HCT116 (cell line): ENCODE results near the gene ADD1. TPM values are rescaled to one million over a fixed set of nuclear protein-coding genes. Genes with fewer than 3 reads are reported as not detected.

Experiments used
- ATAC-seq: fragments of 200-7000 bp; cut with Tn5 transposase; 2 replicates; pipeline ENCODE4 v1.9.1; 2020; ENCODE audit warnings: mild to moderate bottlenecking, moderate library complexity
- BruUV-seq: library from RNA; stranded (reverse); fragments of 400-500 nt; replicated peaks from 2 replicates; lab custom pipeline; 2021; lab: Mats Ljungman, UMichigan
- CTCF ChIA-PET: fragments of 300-600 bp; sonication (Branson Sonifier 250); formaldehyde crosslinking; loops from one replicate; lab custom pipeline; 2021; ENCODE audit warnings: antibody characterized with exemption; lab: Charles Lee
- POLR2A ChIA-PET: fragments of 300-600, 350-600 bp; sonication (Branson Sonifier 250); formaldehyde crosslinking; loops from one replicate; lab custom pipeline; 2021; ENCODE audit warnings: antibody characterized with exemption; lab: Charles Lee
- RAD21 ChIA-PET, 2 experiments: fragments of 300-600 bp; sonication (Branson Sonifier 250); formaldehyde crosslinking; loops; one replicate each; lab custom pipeline; 2023; ENCODE audit warnings: low total read pairs in 2 of 2; ENCODE audit not compliant: uncharacterized antibody in 2 of 2, unreplicated experiment in 2 of 2, low non-redundant PET in 1 of 2; lab: Charles Lee
- DNase-seq: peaks from one replicate; pipeline ENCODE4 v3.0.0-alpha.2; 2010; ENCODE audit warnings: low read depth, low spot score
- H2AFZ ChIP-seq: fragments of 200-600 bp; shearing (Covaris generic), sonication (generic); 2 replicates; pipeline ENCODE4 v1.6.1; 2017; ENCODE audit warnings: low read depth, mixed run types, mixed read lengths, antibody characterized with exemption, low read length; ENCODE audit not compliant: poor library complexity, severe bottlenecking
- H3K27ac ChIP-seq: 2 replicates; pipeline ENCODE4 v1.5.1; 2012; ENCODE audit warnings: low read depth, low read length
- H3K27me3 ChIP-seq: fragments of 200-600 bp; sonication (generic); 2 replicates; pipeline ENCODE4 v1.6.1; 2016; ENCODE audit warnings: mixed run types, low read length, mixed read lengths; ENCODE audit not compliant: insufficient read depth
- H3K36me3 ChIP-seq, 2 experiments: fragments of 200-500 bp in 1 of 2; fragments of 200-600 bp in 1 of 2; sonication (Bioruptor generic) in 1 of 2; sonication (generic) in 1 of 2; 2 replicates each; pipeline versions ENCODE4 v1.5.1 to v1.6.1; 2014 to 2016; ENCODE audit warnings: low read length in 2 of 2, inconsistent platforms in 1 of 2, mixed read lengths in 1 of 2, mixed run types in 1 of 2; ENCODE audit not compliant: insufficient read depth in 2 of 2, control insufficient read depth in 1 of 2
- H3K4me1 ChIP-seq, 2 experiments: fragments of 200-600 bp in 1 of 2; sonication (generic) in 1 of 2; 2 replicates each; pipeline versions ENCODE4 v1.5.1 to v1.6.1; 2012 to 2017; ENCODE audit warnings: low read length in 2 of 2, inconsistent platforms in 1 of 2, mild to moderate bottlenecking in 1 of 2, mixed read lengths in 1 of 2, mixed run types in 1 of 2, moderate library complexity in 1 of 2; ENCODE audit not compliant: insufficient read depth in 2 of 2, control insufficient read depth in 1 of 2
- H3K4me2 ChIP-seq: fragments of 200-600 bp; sonication (generic); 2 replicates; pipeline ENCODE4 v1.6.1; 2017; ENCODE audit warnings: mixed run types, low read length, mixed read lengths
- H3K4me3 ChIP-seq, 2 experiments: fragments of 200-600 bp in 1 of 2; sonication (generic) in 1 of 2; replicated peaks in 1 of 2; 2 replicates each; pipeline ENCODE4 v1.5.1; 2011 to 2016; ENCODE audit warnings: low read length in 2 of 2, control low read depth in 1 of 2, low read depth in 1 of 2, mild to moderate bottlenecking in 1 of 2, mixed read lengths in 1 of 2, mixed run types in 1 of 2
- H3K79me2 ChIP-seq: fragments of 200-600 bp; sonication (generic); 2 replicates; pipeline ENCODE4 v1.6.1; 2017; ENCODE audit warnings: mild to moderate bottlenecking, mixed run types, low read length, moderate library complexity, mixed read lengths; ENCODE audit not compliant: insufficient read depth
- H3K9ac ChIP-seq: fragments of 200-600 bp; sonication (generic); 2 replicates; pipeline ENCODE4 v1.6.1; 2016; ENCODE audit warnings: low read length, mixed read lengths
- H3K9me2 ChIP-seq: fragments of 200-600 bp; sonication (generic), shearing (Covaris generic); 2 replicates; pipeline ENCODE4 v1.6.1; 2017; ENCODE audit warnings: mixed run types, mild to moderate bottlenecking, moderate library complexity; ENCODE audit not compliant: insufficient read depth
- H3K9me3 ChIP-seq, 2 experiments: fragments of 200-500 bp in 1 of 2; fragments of 200-600 bp in 1 of 2; sonication (Bioruptor generic) in 1 of 2; sonication (generic) in 1 of 2; 2 replicates each; pipeline ENCODE4 v1.6.1; 2014 to 2017; ENCODE audit warnings: low read length in 2 of 2, mixed read lengths in 2 of 2, inconsistent platforms in 1 of 2, low read depth in 1 of 2, mild to moderate bottlenecking in 1 of 2, mixed run types in 1 of 2, moderate library complexity in 1 of 2; ENCODE audit not compliant: control insufficient read depth in 1 of 2, insufficient read depth in 1 of 2
- H4K20me1 ChIP-seq: fragments of 200-600 bp; sonication (generic), shearing (Covaris generic); 2 replicates; pipeline ENCODE4 v1.6.1; 2017; ENCODE audit warnings: mixed run types, mild to moderate bottlenecking, moderate library complexity; ENCODE audit not compliant: insufficient read depth
- EGR1 ChIP-seq: IDR thresholded peaks from 2 replicates; pipeline ENCODE4 v1.6.1; 2012; ENCODE audit warnings: low read depth
- EZH2 ChIP-seq: fragments of 200-600 bp; sonication (generic); IDR thresholded peaks from 2 replicates; pipeline ENCODE4 v1.6.1; 2017; ENCODE audit warnings: antibody characterized with exemption, mixed run types
- FOSL1 ChIP-seq: IDR thresholded peaks from 2 replicates; pipeline ENCODE4 v1.6.1; 2012; ENCODE audit warnings: low read depth
- MAX ChIP-seq: IDR thresholded peaks from 2 replicates; pipeline ENCODE4 v1.6.1; 2012
- POLR2A ChIP-seq: IDR thresholded peaks from 2 replicates; pipeline ENCODE4 v1.7.0; 2011; ENCODE audit warnings: borderline replicate concordance; ENCODE audit not compliant: insufficient read depth, insufficient read length; ENCODE audit errors: extremely low read depth
- SP1 ChIP-seq: IDR thresholded peaks from 2 replicates; pipeline ENCODE4 v1.6.1; 2012; ENCODE audit warnings: low read depth
- TCF7L2 ChIP-seq: IDR thresholded peaks from 2 replicates; pipeline ENCODE4 v1.7.0; 2011; ENCODE audit warnings: borderline replicate concordance, inconsistent platforms; ENCODE audit not compliant: insufficient read depth, insufficient read length; ENCODE audit errors: extremely low read depth
- YY1 ChIP-seq: IDR thresholded peaks from 2 replicates; pipeline ENCODE4 v1.6.1; 2011; ENCODE audit warnings: low read length, low read depth, moderate library complexity, mild to moderate bottlenecking; ENCODE audit not compliant: insufficient replicate concordance; ENCODE audit errors: extremely low read depth
- intact Hi-C: fragments of 100-400 bp; cut with micrococcal nuclease; formaldehyde crosslinking; loops from 2 replicates; pipeline ENCODE4 v1.10.0; 2022
- total RNA-seq: library from RNA; stranded (reverse); gene quantifications from one replicate; pipeline ENCODE4 v1.2.1, GENCODE V29; 2021; ENCODE audit not compliant: unreplicated experiment
- TF ChIP-seq, protein P1 (sequence below): IDR thresholded peaks from 2 replicates; pipeline ENCODE4 v1.6.1; 2011; ENCODE audit warnings: mild to moderate bottlenecking, low read length, moderate library complexity; ENCODE audit not compliant: insufficient replicate concordance; ENCODE audit errors: extremely low read depth

The ADD1 gene
- total RNA-seq, 1 experiment from 2014 or later, result 139 TPM

GRCh38 chr4:2850966-2851798, 7.5 kb downstream of the ADD1 start (continued):
- TF ChIP-seq POLR2A, result no peak
- no peak for TF ChIP-seq TCF7L2

GRCh38 chr4:2852481-2852921, 8.9 kb downstream of the ADD1 start:
- Histone ChIP-seq H4K20me1 (0 out of 2 replicates have a peak, but pooled peaks cover 12% of the 10 kb centered on the region), H3K4me3 (no peak overlapping the region), H3K79me2 (peaks cover 86% of the 10 kb centered on the region), H2AFZ (no peak overlapping the region), H3K9me3 (no peaks in the 10 kb centered on the region), H3K9ac (no peak overlapping the region), H3K4me1 (no peaks in the 10 kb centered on the region), H3K27ac (no peak overlapping the region), H3K9me2 (no peaks in the 10 kb centered on the region), H3K36me3 (peaks cover 0 to 6% of the 10 kb centered on the region in 2 experiments; a peak in 1 of 4 replicates), H3K27me3 (no peaks in the 10 kb centered on the region), H3K4me2 (no peak overlapping the region)
- POLR2A ChIA-PET, result interaction anchor here (0.6 kb wide), 1 partner anchor 856 kb away, joined by 4 read pairs; no protein-coding TSS in a partner anchor
- no peak for ATAC-seq
- TF ChIP-seq YY1, result no peak
- no peak for TF ChIP-seq FOSL1
- TF ChIP-seq, protein P1, sequence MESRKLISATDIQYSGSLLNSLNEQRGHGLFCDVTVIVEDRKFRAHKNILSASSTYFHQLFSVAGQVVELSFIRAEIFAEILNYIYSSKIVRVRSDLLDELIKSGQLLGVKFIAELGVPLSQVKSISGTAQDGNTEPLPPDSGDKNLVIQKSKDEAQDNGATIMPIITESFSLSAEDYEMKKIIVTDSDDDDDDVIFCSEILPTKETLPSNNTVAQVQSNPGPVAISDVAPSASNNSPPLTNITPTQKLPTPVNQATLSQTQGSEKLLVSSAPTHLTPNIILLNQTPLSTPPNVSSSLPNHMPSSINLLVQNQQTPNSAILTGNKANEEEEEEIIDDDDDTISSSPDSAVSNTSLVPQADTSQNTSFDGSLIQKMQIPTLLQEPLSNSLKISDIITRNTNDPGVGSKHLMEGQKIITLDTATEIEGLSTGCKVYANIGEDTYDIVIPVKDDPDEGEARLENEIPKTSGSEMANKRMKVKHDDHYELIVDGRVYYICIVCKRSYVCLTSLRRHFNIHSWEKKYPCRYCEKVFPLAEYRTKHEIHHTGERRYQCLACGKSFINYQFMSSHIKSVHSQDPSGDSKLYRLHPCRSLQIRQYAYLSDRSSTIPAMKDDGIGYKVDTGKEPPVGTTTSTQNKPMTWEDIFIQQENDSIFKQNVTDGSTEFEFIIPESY, result no peak
- no peak for TF ChIP-seq MAX
- no peak for TF ChIP-seq SP1
- no peak for TF ChIP-seq EZH2
- TF ChIP-seq EGR1, result no peak
- intact Hi-C loops, result no loop called here
- CTCF ChIA-PET, result no interaction called here
- no TSS peak for BruUV-seq
- RAD21 ChIA-PET, result no interaction called here
- no peak for DNase-seq
